ENCODE results near the gene CCDC116.

Gene CCDC116

DNA sequence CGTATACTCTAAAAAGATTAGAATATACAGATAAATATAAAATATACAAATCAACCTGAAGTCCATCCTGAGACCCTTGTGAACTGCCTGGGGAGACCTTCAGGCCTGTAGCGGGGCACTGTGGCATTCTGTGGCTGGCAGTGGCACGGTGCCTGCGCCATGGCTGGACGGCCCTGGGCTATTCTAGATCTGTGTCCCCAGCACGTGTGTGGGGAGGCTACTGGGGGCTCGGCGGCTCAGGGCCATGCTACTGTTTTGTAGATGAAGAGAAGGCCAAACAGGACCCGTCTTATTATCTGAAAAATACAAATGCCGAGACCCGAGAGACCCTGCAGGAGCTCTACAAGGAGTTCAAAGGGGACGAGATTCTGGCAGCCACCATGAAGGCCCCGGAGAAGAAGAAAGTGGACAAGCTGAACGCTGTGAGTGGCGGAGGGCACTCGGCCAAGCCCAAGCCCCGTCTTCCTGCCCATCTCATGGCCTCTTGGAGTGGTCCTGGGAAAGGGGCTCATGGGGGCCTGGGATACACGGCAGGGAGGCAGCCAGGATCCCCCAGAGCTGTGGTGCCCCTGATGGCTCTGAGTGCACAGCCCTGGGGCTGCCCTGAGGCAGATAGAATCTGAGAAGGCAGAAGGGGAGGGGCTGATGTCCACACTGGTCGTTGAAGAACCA lies 52.1 kb downstream of the CCDC116 start:
- no peak for DNase-seq

GRCh38 chr22:21685164-21685513 lies 52.6 kb downstream of the CCDC116 start:
- DNase-seq: no peak

GRCh38 chr22:21686193-21686608 lies 53.6 kb downstream of the CCDC116 start:
- no peak for DNase-seq
